GM18519 (cell line): ENCODE measurements around the gene CEP350.
A peak's percentile ranks its signal among the peaks of the same experiment; 100 is the strongest.

Source experiments
- ATAC-seq: cut with Tn5 transposase; IDR thresholded peaks from one replicate; pipeline ENCODE4 v1.9.1; 2021; ENCODE audit warnings: mild to moderate bottlenecking, moderate library complexity; ENCODE audit not compliant: unreplicated experiment, low FRiP score

Gene CEP350

GRCh38 chr1:179954493-179955286, at the start of gene CEP350:
Gene CEP350, plus strand, starts transcription at chr1:179954810. Its CDS starts 31,372 bp downstream, at chr1:179986182.
- ATAC-seq = peak; percentile 88

- ATAC-seq = no peak
Observed at GRCh38 chr1:179910934-179911333, 43.7 kb upstream of the CEP350 start.

- ATAC-seq = no peak
Observed at GRCh38 chr1:179911812-179912211, 42.8 kb upstream of the CEP350 start.

GRCh38 chr1:179917601-179918429, 36.8 kb upstream of the CEP350 start:
- no peak for ATAC-seq

- no peak for ATAC-seq
Observed at GRCh38 chr1:179921472-179921871, 33.1 kb upstream of the CEP350 start.

GRCh38 chr1:179921981-179922872, 32.4 kb upstream of the CEP350 start:
- no peak for ATAC-seq

GRCh38 chr1:179923029-179923428, 31.6 kb upstream of the CEP350 start:
- no peak for ATAC-seq

GRCh38 chr1:179924268-179924667, 30.3 kb upstream of the CEP350 start:
- no peak for ATAC-seq

GRCh38 chr1:179925302-179925701, 29.3 kb upstream of the CEP350 start:
- ATAC-seq = no peak

GRCh38 chr1:179925922-179926849, 28.4 kb upstream of the CEP350 start:
- no peak for ATAC-seq

- no peak for ATAC-seq
Observed at GRCh38 chr1:179926850-179927205, 27.8 kb upstream of the CEP350 start.

GRCh38 chr1:179929955-179930798, 24.4 kb upstream of the CEP350 start:
- no peak for ATAC-seq

- ATAC-seq = no peak
Observed at GRCh38 chr1:179930867-179931266, 23.7 kb upstream of the CEP350 start.

GRCh38 chr1:179933219-179933618, 21.4 kb upstream of the CEP350 start:
- ATAC-seq = no peak

GRCh38 chr1:179935909-179936496, 18.6 kb upstream of the CEP350 start:
- ATAC-seq = no peak

GRCh38 chr1:179937668-179938254, 16.8 kb upstream of the CEP350 start:
- no peak for ATAC-seq

- ATAC-seq = no peak
Observed at GRCh38 chr1:179938752-179939151, 15.9 kb upstream of the CEP350 start.

GRCh38 chr1:179939941-179940340, 14.7 kb upstream of the CEP350 start:
- no peak for ATAC-seq
